OCI-LY3 (cell line): ENCODE data around the gene EFCAB8.

Experiments
- CTCF ChIP-seq: fragments of 200-600, 300-600 bp; sonication (generic); IDR thresholded peaks from 2 replicates; pipeline ENCODE4 v1.5.1; 2014; ENCODE audit warnings: antibody characterized with exemption, low read length, low read depth
- EZH2phosphoT487 ChIP-seq: fragments of 200-600 bp; shearing (Covaris generic); IDR thresholded peaks from 2 replicates; pipeline ENCODE4 v1.6.1; 2018; ENCODE audit warnings: antibody characterized with exemption, mixed run types, low read depth

- TF ChIP-seq CTCF, result no peak
- no peak for TF ChIP-seq EZH2phosphoT487
These were observed 32.8 kb downstream of the EFCAB8 start for GRCh38 chr20:32891491-32891890.
